ENCODE results near the gene AADAT.
"Not testable (repeated sequence)": the region's sequence is repeated elsewhere in the genome, so short reads cannot be mapped to it uniquely, and the experiment has no call there.

The AADAT gene

DNA sequence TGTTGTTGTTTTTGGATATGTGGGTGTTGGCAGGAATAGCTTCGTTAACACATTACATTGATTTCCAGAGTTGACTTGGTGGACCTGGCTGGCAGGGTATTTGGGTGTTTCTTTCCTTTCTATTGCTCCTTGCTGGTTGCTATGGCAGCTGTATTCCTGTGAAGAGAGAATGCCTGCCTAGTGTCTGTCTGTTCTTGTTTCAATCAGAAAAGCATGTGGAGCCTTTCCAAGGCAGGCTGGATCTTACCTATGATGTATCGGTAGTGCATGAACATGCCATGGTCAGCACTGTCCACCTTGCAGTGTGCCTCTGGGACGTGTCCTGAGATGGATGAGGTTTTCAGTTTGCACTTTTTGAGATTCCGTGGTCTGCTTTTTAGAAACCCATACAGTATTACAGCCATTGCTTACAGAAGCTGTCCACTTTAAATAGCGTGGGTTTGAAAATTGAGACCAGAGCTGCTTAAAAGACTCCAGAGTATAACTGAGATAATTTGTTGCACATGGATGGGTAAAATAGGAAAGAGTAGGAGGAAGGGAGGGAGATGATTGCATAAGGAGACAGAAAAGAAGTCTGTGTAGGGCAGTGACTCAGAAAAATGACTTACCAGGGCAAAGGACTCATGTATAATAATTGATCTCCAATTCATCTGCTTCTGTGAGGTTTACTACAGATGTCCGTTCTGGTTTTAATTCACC lies 20.0 kb upstream of the AADAT start:
- FAIRE-seq, result no peak
- TF ChIP-seq POLR2A (IDR thresholded peaks at IDR 0.05; ENCODE audit: low read depth, low read length), result no peak
- DNase-seq (ENCODE audit: insufficient read length, low spot score), result no peak

DNA sequence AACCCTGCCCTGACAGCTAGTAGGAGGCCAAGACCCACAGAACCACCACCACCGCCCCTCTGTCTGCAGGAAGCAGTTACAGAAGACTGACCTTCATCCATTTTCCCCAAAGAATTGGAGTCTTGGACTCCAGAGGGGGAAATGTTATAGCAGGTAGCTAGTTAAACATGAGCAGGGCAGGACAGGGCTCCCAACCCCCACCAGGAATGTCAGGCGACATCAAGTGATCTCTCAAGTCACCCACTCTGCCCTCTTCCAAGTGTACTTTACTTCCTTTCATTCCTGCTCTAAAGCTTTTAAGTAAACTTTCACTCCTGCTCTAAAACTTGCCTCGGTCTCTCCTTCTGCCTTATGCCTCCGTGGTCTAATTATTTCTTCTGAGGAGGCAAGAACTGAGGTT lies 17.1 kb upstream of the AADAT start:
- TF ChIP-seq POLR2A (IDR thresholded peaks at IDR 0.05; ENCODE audit: low read depth, low read length), result no peak
- no peak for FAIRE-seq
- DNase-seq (ENCODE audit: insufficient read length, low spot score), result no peak

DNA sequence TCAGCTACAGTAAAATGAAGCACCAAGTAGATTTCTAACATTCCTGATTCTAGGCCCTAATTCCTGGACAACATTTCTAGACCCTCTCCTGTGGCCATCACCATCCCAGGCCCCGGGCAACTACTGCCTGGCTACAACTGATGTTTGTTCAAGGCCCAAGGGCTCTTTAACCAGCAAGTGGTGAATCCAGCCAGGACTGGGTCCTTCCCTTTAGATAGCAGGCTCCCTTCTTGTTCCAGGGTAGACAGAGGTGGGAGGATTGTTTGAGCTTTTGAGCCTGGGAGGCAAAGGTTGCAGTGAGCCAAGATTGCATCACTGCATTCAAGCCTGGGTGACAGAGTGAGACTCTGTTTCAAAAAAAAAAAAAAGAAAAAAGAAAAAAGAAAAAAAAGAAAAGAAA lies 12.7 kb upstream of the AADAT start:
- TF ChIP-seq POLR2A (IDR thresholded peaks at IDR 0.05; ENCODE audit: low read depth, low read length), result no peak
- no peak for DNase-seq (ENCODE audit: insufficient read length, low spot score)
- FAIRE-seq, result no peak

- not testable (repeated sequence) for FAIRE-seq; DNase-seq (ENCODE audit: insufficient read length, low spot score)
Observed at GRCh38 chr4:170098171-170098570, 8.4 kb upstream of the AADAT start.

- no peak for FAIRE-seq
- no peak for TF ChIP-seq POLR2A (IDR thresholded peaks at IDR 0.05; ENCODE audit: low read depth, low read length)
Observed at GRCh38 chr4:170097681-170098080, 7.9 kb upstream of the AADAT start.

DNA sequence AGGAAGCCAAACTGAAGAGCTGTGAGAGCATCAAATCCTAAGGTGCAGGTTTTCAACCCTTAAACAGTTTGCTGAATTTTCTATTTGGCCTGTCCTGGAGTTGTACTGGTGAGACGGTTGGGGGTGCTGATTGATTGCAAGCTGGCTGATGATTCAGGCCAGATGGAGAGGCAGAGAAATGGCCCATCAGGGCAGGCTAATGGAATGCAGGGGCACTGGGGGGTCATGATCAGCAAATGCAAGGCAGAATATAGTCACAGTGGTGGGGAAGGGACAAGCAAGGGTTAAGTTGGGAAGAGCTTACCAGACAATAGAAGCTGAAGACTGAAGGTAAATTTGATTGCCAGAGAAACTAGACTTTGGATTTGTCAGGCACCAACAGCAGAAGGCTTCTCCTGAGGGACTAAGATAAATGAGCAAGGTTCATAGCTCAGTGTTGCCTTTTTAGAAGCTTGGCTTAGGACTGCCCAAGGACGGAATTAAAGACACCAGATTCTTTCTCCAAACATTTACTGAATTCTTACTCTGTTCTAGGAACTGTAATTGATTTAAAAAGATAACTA lies 4.3 kb upstream of the AADAT start:
- no peak for TF ChIP-seq POLR2A (IDR thresholded peaks at IDR 0.05; ENCODE audit: low read depth, low read length)
- no peak for DNase-seq (ENCODE audit: insufficient read length, low spot score)

More at GRCh38 chr4:170097681-170098080, 7.9 kb upstream of the AADAT start:
- no peak for DNase-seq (ENCODE audit: insufficient read length, low spot score)

GRCh38 chr4:170091069-170091696 lies 1.4 kb upstream of the AADAT start:
- FAIRE-seq (no peak), DNase-seq (ENCODE audit: insufficient read length, low spot score) (no peak)
- TF ChIP-seq POLR2A (IDR thresholded peaks at IDR 0.05; ENCODE audit: low read depth, low read length), result no peak

More for the DNA sequence above, 4.3 kb upstream of the AADAT start:
- no peak for FAIRE-seq

DNA sequence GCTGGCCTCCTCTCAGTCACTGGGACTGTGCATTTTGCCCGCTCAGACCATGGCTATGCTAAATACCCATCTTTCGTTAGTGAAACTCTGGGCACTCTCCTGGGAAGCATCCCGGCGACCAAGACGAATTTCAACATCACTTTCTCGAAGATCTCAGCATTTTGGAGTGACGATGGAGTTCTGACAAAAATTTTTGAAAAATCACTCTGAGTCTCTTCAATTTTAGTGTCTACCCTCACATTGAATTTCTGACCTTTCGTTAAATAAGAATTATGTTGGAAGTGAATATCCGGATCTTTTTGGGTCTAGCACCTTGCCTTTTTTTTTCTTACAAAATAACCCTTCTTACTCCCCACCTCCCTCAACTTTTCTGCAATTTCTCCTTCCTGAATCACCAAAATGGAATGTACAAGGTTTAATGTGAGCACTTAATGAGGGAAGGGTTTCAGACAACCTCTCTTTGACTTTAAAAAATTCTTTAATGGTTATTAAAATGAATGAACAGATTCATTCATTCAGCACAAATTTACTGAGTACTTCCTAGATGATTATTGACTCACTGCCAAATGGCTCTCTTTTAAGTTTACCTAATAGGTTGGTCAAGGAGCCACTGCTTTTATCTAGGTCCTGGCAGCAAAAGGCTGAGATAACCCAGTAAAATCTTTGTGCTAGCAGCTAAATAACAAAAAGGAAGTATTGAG lies 746 bp upstream of the AADAT start:
- FAIRE-seq, result no peak
- no peak for TF ChIP-seq POLR2A (IDR thresholded peaks at IDR 0.05; ENCODE audit: low read depth, low read length)
- no peak for DNase-seq (ENCODE audit: insufficient read length, low spot score)

DNA sequence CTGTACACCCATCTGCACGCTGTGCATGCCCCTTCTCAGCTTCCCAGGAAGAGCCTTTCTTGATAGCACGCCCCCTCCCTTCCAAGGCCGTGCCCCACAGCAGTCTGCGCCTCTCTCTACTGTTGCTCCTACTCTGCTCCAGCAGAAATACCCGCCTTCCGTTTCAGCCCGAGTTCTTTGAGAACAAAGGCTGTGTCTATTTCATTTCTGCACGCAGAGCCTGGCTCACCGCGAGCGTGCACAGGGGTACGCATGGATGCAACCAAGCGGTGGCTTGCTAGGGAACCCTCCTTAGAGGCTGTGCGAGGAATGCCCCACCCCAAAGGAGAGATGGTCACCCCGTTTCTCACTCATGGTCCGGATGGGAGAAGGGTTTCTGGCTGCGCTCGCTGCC lies 485 bp downstream of the AADAT start:
- no peak for DNase-seq (ENCODE audit: insufficient read length, low spot score)
- no peak for TF ChIP-seq POLR2A (IDR thresholded peaks at IDR 0.05; ENCODE audit: low read depth, low read length)
- no peak for FAIRE-seq

- TF ChIP-seq POLR2A (IDR thresholded peaks at IDR 0.05; ENCODE audit: low read depth, low read length), result no peak
- FAIRE-seq (no peak), DNase-seq (ENCODE audit: insufficient read length, low spot score) (no peak)
Observed at GRCh38 chr4:170088716-170089115, 1.0 kb downstream of the AADAT start.

- FAIRE-seq (no peak), DNase-seq (ENCODE audit: insufficient read length, low spot score) (no peak)
- TF ChIP-seq POLR2A (IDR thresholded peaks at IDR 0.05; ENCODE audit: low read depth, low read length), result no peak
Observed at GRCh38 chr4:170087163-170087700, 2.5 kb downstream of the AADAT start.

- no peak for TF ChIP-seq POLR2A (IDR thresholded peaks at IDR 0.05; ENCODE audit: low read depth, low read length)
- DNase-seq (ENCODE audit: insufficient read length, low spot score) (no peak), FAIRE-seq (no peak)
Observed at GRCh38 chr4:170083541-170083940, 6.2 kb downstream of the AADAT start.

GRCh38 chr4:170080496-170080895 lies 9.3 kb downstream of the AADAT start:
- no peak for FAIRE-seq
- DNase-seq (ENCODE audit: insufficient read length, low spot score), result no peak
- TF ChIP-seq POLR2A (IDR thresholded peaks at IDR 0.05; ENCODE audit: low read depth, low read length), result no peak

- no peak for DNase-seq (ENCODE audit: insufficient read length, low spot score)
- TF ChIP-seq POLR2A (IDR thresholded peaks at IDR 0.05; ENCODE audit: low read depth, low read length), result no peak
- no peak for FAIRE-seq
Observed at GRCh38 chr4:170079981-170080380, 9.8 kb downstream of the AADAT start.
